ENCODE measurements around the gene ABCA13. TPM values are rescaled to one million over a fixed set of nuclear protein-coding genes. Genes with fewer than 3 reads are reported as not detected.

The ABCA13 gene
- total RNA-seq, 3 donors from 2014 or later (not counting 1 experiment from before 2014, with no cell fraction given), result 0.05 to 0.09 TPM; not detected in 1

DNA sequence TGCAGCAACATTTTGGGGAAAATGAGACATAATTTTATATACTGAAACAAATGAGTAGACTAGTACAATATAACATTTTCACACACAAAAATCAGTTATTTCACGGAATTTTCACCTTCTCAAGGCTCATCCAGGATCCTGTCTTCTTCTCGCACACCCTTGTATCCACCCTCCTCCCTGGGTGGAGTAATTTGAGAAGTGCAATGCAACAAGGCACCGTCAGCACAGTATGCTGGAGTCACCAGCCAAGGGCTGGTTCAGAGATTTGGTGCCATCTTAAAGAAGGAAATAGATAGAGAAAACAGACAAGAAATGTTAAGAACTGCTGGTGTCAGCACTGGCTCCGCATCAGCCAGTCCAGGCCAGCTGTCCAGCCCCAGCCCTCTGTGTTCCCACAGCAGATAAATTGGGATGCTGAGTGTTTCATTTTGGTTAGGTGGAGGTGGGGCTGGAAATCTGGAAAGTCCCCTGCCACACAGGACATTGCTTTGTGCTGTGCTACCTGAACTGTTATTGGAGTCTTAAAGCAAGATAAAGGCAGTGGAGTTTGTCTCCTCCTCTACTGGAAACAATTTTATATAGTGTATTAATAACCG, 176.1 kb downstream of the ABCA13 start:
- H3K36me3 Mint-ChIP-seq, result no peaks in the 10 kb centered on the region
- Histone ChIP-seq H3K4me3 (ENCODE audit: low read length) (no peak overlapping the region), H3K9me3 (ENCODE audit: control insufficient read depth, insufficient read depth, low read length) (no peaks in the 10 kb centered on the region), H3K4me1 (ENCODE audit: control insufficient read depth, insufficient read depth, low read length) (no peaks in the 10 kb centered on the region), H3K36me3 (ENCODE audit: control insufficient read depth, insufficient read depth, low read length) (no peaks in the 10 kb centered on the region), H3K27ac (ENCODE audit: low read length) (no peak overlapping the region), H3K27me3 (ENCODE audit: control insufficient read depth, insufficient read depth, low read length) (no peaks in the 10 kb centered on the region)
- H3K9me3 Mint-ChIP-seq, result no peaks in the 10 kb centered on the region
- no peak overlapping the region for H3K4me3 Mint-ChIP-seq
- intact Hi-C loops (cut with micrococcal nuclease), result no loop called here
- WGBS (ENCODE audit: insufficient coverage), result 83% methylated on average over 4 of the region's 5 CpGs
- TF ChIP-seq, protein P1, sequence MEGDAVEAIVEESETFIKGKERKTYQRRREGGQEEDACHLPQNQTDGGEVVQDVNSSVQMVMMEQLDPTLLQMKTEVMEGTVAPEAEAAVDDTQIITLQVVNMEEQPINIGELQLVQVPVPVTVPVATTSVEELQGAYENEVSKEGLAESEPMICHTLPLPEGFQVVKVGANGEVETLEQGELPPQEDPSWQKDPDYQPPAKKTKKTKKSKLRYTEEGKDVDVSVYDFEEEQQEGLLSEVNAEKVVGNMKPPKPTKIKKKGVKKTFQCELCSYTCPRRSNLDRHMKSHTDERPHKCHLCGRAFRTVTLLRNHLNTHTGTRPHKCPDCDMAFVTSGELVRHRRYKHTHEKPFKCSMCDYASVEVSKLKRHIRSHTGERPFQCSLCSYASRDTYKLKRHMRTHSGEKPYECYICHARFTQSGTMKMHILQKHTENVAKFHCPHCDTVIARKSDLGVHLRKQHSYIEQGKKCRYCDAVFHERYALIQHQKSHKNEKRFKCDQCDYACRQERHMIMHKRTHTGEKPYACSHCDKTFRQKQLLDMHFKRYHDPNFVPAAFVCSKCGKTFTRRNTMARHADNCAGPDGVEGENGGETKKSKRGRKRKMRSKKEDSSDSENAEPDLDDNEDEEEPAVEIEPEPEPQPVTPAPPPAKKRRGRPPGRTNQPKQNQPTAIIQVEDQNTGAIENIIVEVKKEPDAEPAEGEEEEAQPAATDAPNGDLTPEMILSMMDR (IDR thresholded peaks at IDR 0.05), result no peak
- peaks cover 0 to 4% of the 10 kb centered on the region in 2 donors for H3K27me3 Mint-ChIP-seq (ENCODE audit: low read depth in 2 of 2)
- H3K4me1 Mint-ChIP-seq, result no peaks in the 10 kb centered on the region
- ATAC-seq (no peak), DNase-seq (no peak)
- H3K27ac Mint-ChIP-seq, result no peak overlapping the region

DNA sequence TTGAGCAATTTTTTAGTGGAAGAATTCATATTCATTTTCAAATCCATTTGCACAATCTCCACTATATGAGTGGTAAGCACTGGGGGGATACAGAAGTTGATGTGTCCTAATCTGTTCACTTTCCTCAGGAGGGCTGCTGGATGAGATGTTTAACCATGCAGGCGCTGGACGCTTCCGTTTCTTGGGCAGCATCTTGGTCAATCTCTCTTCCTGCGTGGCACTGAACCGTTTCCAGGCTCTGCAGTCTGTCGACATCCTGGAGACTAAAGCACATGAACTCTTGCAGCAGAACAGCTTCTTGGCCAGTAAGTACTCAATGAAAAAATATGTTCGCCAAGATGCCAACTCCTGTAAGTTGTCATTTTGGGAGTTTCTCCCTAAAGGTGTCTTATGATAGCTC, 179.3 kb downstream of the ABCA13 start:
- no peak overlapping the region for H3K27ac ChIP-seq (ENCODE audit: low read length)
- no peak overlapping the region for H3K4me3 ChIP-seq (ENCODE audit: low read length)
- Mint-ChIP-seq H3K27ac (no peak overlapping the region), H3K27me3 (ENCODE audit: low read depth in 2 of 2) (no peaks in the 10 kb centered on the region), H3K36me3 (no peaks in the 10 kb centered on the region), H3K4me1 (no peaks in the 10 kb centered on the region), H3K9me3 (peaks cover 0 to 2% of the 10 kb centered on the region in 2 donors), H3K4me3 (no peak overlapping the region)
- ATAC-seq (no peak), DNase-seq (no peak)
- intact Hi-C loops (cut with micrococcal nuclease), result no loop called here
- H3K9me3 ChIP-seq (ENCODE audit: control insufficient read depth, insufficient read depth, low read length), result no peaks in the 10 kb centered on the region
- 82% methylated on average over 7 of the region's 7 CpGs for WGBS (ENCODE audit: insufficient coverage)
- no peaks in the 10 kb centered on the region for H3K36me3 ChIP-seq (ENCODE audit: control insufficient read depth, insufficient read depth, low read length)
- TF ChIP-seq, protein P1 (IDR thresholded peaks at IDR 0.05), result no peak
- H3K4me1 ChIP-seq (ENCODE audit: control insufficient read depth, insufficient read depth, low read length), result no peaks in the 10 kb centered on the region
- H3K27me3 ChIP-seq (ENCODE audit: control insufficient read depth, insufficient read depth, low read length), result no peaks in the 10 kb centered on the region

DNA sequence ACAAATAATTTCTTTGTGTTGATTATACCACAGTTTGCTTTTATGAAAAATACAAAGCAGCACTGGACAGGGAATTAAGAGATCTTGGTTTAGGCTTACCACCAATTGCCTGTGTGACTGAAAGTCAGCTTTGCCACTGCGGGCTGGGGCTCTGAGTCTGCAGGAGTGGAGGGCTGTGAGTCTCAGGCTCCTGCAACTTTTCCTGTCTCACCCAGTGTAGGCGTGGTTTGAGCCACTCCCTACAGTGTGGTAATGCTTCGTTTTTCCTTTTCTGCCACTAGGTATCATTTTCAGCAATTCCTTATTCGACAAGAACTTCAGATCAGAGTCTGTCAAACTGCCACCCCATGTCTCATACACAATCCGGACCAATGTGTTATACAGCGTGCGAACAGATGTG, 180.6 kb downstream of the ABCA13 start:
- H3K27me3 Mint-ChIP-seq (ENCODE audit: low read depth in 2 of 2), result no peaks in the 10 kb centered on the region

More for the DNA sequence above, 180.6 kb downstream of the ABCA13 start:
- WGBS (ENCODE audit: insufficient coverage), result 80% methylated on average over 7 of the region's 7 CpGs
- intact Hi-C loops (cut with micrococcal nuclease), result no loop called here
- Mint-ChIP-seq H3K4me1 (no peaks in the 10 kb centered on the region), H3K36me3 (no peaks in the 10 kb centered on the region), H3K27ac (no peak overlapping the region), H3K9me3 (peaks cover 0 to 2% of the 10 kb centered on the region in 2 donors), H3K4me3 (no peak overlapping the region)
- H3K4me3 ChIP-seq (ENCODE audit: low read length), result no peak overlapping the region
- no peak overlapping the region for H3K27ac ChIP-seq (ENCODE audit: low read length)
- no peaks in the 10 kb centered on the region for H3K9me3 ChIP-seq (ENCODE audit: control insufficient read depth, insufficient read depth, low read length)
- TF ChIP-seq, protein P1 (IDR thresholded peaks at IDR 0.05), result no peak
- DNase-seq (no peak), ATAC-seq (no peak)
- H3K27me3 ChIP-seq (ENCODE audit: control insufficient read depth, insufficient read depth, low read length), result no peaks in the 10 kb centered on the region
- H3K4me1 ChIP-seq (ENCODE audit: control insufficient read depth, insufficient read depth, low read length), result no peaks in the 10 kb centered on the region
- H3K36me3 ChIP-seq (ENCODE audit: control insufficient read depth, insufficient read depth, low read length), result no peaks in the 10 kb centered on the region

Measured in natural killer cell (primary cell).